C4-2B (cell line): ENCODE results near the gene KHDRBS2.

Experiments
- H3K27ac ChIP-seq: fragments of 450-650 bp; 2 replicates; pipeline ENCODE4 v1.5.1; 2017
- ZFX ChIP-seq: fragments of 450-650 bp; IDR thresholded peaks from 2 replicates; pipeline ENCODE4 v1.6.1; 2017
- TF ChIP-seq, protein P1 (sequence below): fragments of 450-650 bp; conservative IDR thresholded peaks from 2 replicates; pipeline ENCODE4 v1.5.1; 2017; ENCODE audit warnings: mild to moderate bottlenecking

Gene KHDRBS2

GRCh38 chr6:62265906-62266525 is 20.0 kb downstream of the KHDRBS2 start:
- no peak for TF ChIP-seq ZFX
- TF ChIP-seq, protein P1, sequence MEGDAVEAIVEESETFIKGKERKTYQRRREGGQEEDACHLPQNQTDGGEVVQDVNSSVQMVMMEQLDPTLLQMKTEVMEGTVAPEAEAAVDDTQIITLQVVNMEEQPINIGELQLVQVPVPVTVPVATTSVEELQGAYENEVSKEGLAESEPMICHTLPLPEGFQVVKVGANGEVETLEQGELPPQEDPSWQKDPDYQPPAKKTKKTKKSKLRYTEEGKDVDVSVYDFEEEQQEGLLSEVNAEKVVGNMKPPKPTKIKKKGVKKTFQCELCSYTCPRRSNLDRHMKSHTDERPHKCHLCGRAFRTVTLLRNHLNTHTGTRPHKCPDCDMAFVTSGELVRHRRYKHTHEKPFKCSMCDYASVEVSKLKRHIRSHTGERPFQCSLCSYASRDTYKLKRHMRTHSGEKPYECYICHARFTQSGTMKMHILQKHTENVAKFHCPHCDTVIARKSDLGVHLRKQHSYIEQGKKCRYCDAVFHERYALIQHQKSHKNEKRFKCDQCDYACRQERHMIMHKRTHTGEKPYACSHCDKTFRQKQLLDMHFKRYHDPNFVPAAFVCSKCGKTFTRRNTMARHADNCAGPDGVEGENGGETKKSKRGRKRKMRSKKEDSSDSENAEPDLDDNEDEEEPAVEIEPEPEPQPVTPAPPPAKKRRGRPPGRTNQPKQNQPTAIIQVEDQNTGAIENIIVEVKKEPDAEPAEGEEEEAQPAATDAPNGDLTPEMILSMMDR: no peak

GRCh38 chr6:62262283-62262682 is 23.7 kb downstream of the KHDRBS2 start:
- H3K27ac ChIP-seq: no peak overlapping the region
- TF ChIP-seq, protein P1: no peak
- no peak for TF ChIP-seq ZFX

More at GRCh38 chr6:62265906-62266525, 20.0 kb downstream of the KHDRBS2 start:
- no peak overlapping the region for H3K27ac ChIP-seq

DNA sequence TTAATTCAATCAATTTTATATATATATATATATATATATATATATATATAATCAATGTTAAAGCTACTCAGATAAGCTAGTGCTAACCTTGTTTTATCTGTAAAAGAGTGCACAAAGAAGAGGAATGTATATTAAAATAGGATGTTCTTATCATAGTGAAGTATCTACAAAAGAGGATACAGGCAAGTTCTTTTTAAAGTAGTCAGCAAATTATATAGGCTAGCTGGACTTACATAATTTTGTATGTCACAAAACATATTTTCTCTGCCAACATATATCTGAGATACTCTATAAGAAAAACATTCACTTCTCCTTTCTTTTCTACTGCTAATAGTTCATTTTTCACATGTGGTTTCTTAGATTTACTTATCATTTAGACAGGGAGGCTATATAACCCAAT is 39.9 kb downstream of the KHDRBS2 start:
- no peak for TF ChIP-seq ZFX
- TF ChIP-seq, protein P1: no peak
- H3K27ac ChIP-seq: no peak overlapping the region

DNA sequence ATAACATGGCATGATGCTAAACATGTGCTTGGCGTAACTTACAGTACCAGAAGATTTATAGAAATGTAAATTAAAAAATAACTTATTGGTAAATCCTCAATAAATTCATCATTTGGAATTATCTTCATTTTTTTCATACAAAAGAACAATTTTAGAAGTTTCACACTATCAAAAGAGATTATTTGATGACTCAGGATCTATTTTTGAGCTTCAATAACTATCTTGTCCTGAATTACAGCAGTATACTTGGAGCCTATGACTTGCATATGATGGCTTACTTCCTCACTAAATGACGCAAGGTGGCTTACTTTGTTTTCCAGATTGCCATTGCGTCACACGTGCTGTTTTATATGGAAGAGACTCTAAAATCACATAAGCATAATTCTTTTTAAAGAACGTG is 49.2 kb downstream of the KHDRBS2 start:
- TF ChIP-seq, protein P1: no peak
- TF ChIP-seq ZFX: no peak
- no peak overlapping the region for H3K27ac ChIP-seq

DNA sequence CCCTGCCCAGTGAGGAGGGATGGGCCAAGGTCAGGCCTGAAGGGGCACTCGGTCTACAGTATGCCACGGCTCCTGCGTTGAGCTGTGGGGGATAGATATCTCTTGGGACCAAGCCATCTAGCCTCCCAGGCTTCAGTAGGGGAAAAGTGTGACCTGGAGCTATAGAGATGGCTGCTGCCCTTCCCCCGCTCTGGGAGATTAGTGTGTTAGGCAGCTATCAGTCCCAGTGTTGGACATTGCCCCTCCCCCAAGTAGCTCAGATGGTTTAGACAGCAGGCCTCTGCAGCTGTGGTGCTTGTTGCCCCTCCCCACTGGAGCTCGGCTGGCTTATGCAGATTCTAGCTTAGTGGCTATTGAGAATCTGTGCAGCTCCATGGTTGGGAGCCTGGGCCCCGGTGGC is 56.8 kb downstream of the KHDRBS2 start:
- TF ChIP-seq ZFX: no peak
- TF ChIP-seq, protein P1: no peak
- no peak overlapping the region for H3K27ac ChIP-seq

DNA sequence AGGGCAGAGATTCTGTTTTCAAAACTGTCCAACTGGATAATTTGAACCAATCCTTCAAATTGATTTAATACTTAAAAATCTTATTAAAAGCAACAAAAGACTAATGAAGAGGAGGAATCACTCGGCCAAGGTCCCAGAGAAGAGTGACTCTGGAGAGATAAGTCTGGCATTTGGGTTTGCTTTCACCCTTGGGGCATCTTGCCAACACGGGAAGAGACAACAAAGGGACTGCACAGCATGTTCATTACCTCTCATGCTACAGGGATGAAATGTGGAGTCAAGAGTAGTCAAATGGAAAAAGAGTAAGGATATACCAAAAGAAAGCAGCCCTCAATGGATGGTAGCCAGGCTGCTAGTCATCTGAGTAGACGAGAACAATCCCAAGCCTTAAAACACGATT is 68.2 kb downstream of the KHDRBS2 start:
- TF ChIP-seq, protein P1: no peak
- no peak for TF ChIP-seq ZFX

GRCh38 chr6:62202078-62202477 is 83.9 kb downstream of the KHDRBS2 start:
- no peak overlapping the region for H3K27ac ChIP-seq
- TF ChIP-seq ZFX: no peak
- TF ChIP-seq, protein P1: no peak

More for the DNA sequence above, 68.2 kb downstream of the KHDRBS2 start:
- H3K27ac ChIP-seq: no peak overlapping the region
